Renal cortex interstitium (tissue), 11 donors: Measurements from ENCODE around the gene WARS2. TPM values are rescaled to one million over a fixed set of nuclear protein-coding genes. Genes with fewer than 3 reads are reported as not detected.

ENCODE experiments used
- DNase-seq, 11 donors: peaks; one replicate each; pipeline ENCODE4 v3.0.0-alpha.2; 2013; ENCODE audit warnings: low read depth in 9 of 11, low spot score in 4 of 11; ENCODE audit errors: extremely low read depth in 1 of 11
- polyA plus RNA-seq, 3 donors: library from polyadenylated mRNA; unstranded; fragments of 120-200 nt; gene quantifications; one replicate each; pipeline ENCODE4 v1.2.1, GENCODE V29; 2013; ENCODE audit not compliant: insufficient read length in 3 of 3

WARS2 gene
- polyA plus RNA-seq, 3 donors: 20.8 to 22.7 (median 22.5) TPM

DNA sequence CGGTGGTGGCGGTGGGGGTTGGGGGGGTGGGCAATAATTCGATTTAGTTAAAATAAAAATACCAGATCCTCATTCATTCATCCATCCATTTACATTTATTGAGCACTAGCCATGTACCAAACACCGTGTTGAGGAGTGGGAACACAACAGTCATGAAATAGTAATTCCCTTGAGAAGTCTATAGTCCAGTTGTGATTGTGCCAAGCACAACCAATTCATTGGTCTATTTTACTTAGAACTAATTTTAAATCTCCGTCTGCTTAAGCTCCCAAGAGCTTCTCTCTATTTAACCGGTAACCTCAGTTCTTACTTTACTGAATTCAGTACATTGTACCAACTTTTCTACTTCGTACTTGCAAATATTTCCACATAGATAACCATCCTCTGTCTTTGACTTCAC, 38.4 kb downstream of the WARS2 start:
- DNase-seq: no peak

DNA sequence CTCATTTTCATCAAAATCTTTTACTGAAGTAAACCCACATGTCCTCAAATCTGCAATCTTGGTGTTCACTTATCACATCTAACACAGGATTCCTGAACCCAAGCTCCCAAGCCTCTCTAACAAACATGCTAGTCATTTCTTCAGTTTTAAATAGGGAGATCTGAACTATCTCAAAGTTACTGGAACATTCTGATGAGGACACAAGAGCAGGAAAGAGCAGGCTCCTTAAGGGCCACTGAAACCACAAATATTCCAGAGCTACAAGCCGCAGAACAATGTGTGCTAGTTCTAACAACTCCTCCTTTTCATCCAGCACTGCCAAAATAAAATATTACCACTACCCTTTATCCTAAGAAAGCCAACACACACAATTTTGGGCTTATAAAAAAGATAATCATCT, 38.9 kb downstream of the WARS2 start:
- no peak for DNase-seq

DNA sequence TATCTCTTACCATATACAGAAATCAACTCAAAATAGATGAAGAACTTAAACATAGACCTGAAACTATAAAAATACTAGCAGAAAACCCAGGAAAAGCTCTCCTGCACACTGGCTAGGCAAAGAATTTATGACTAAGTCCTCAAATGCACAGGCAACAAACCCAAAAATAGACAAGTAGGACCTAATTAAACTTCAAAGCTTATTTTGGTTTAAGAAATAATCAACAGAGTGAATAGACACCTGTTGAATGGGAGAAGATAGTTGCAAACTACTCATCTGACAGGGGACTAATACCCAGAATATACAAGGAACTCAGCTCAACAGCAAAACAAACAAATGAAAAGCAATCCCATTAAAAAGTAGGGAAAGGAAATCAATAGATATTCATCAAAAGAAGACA, 40.7 kb downstream of the WARS2 start:
- DNase-seq: no peak

DNA sequence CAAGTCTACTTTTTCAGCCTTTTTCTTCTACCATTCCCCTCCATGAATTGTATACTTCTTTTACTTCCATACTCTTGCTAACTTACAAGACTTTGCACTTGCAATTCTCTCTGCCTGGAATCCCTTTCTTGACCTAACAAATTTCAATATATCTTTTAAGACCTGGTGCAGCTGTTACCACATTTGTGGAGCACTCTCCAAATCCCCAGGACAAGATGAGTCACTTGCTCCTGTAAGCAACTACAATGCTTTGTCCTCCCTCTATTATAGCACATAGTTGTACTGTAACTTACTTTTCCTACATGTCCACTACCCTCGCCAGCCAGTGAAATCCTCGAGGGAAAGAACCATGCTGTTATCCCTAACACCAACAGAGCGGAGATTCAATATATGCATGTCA, 43.1 kb downstream of the WARS2 start:
- DNase-seq: no peak

DNA sequence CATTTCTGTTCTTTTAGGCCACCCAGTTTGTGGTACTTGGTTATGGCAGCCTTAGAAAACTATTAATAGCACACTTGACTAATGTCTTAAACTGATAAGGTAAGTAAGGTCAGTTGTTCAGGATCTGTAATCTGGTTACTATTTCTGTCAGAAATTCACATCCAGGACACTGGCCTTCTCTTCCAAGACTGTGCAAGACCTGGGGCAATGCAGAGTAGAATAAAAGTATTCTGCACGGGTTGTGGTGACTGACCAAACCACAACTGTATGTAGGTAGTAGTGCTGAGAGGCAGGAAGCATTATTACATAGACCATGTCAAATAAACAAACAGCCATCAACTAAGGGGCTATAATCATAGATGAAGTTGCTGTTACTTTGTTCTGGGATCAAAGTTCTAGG, 46.7 kb downstream of the WARS2 start:
- no peak for DNase-seq

DNA sequence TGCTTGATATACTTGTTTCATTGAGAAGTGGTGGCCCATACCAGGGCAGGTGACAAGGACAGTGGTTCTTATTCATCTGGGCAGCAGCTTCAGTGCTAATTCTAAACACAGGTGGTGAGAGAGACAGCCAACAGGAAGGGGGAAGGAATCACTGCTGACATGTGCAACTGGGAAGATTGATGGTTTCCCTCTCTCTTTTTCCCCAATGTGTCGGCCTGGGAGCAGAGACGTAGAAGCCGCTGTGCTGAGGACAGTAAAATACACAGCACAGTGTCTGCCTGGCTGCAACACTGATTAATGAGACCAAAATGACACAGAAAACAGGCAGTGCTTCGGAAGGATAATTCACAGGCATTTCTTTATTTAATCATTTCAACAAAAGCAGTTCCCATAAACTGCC, 48.8 kb downstream of the WARS2 start:
- peak in 4 of 11 donors; percentile 6 to 31 (median 15) for DNase-seq

DNA sequence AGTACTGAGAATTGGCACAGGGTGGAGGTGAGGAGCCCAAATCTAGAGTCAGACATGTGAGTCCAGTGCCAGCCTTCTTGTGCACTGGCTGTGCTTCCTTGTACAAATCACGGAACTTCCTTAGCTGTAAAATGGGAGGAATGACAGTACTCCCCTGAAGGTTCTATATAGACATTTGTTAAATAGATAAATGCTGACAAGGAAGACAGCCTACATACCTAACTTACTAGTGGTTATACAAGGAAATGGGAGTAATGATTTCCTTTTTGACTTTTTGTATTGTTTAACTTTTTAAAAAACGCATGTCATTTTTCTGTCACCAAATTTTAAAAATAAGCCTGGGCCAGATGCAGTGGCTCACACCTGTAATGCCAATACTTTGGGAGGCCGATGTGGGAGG, 50.2 kb downstream of the WARS2 start:
- DNase-seq: no peak

DNA sequence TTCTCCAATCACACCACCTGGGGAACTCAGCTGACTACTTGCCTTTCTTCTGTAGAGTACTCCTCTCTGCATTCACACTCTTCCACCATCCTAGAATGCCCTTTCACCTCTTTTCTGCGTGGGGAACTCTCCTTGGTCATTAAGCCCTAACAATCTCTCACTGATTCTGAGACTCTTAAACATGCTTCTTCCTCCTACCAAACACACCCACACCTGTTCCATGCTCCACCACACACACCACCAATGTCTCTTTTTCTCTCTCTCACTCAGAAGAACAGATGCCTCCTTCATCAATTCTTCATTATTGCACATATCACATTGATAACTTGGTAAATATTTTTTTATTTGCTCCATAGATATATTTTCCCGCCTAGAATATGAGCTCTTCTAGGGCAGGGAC, 53.6 kb downstream of the WARS2 start:
- no peak for DNase-seq

DNA sequence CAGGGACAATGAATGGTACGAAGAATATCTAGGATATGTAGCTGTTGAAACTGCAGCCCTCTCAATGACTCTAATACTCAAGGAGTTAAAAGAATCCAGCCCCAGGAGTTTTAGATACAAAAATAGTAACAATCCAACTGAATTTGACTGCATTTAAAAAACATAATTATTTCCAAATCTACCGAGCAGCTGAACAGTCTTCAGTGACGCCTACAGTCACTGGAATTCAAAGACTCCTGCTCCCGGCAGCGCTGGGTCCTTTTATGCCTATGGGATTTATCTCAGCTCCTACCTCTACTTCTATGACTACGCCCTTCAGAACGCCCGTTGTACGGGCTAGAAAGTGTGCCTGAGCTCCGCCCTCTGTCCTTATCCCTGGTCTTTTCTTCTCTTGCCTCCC, 55.7 kb downstream of the WARS2 start:
- DNase-seq: no peak

DNA sequence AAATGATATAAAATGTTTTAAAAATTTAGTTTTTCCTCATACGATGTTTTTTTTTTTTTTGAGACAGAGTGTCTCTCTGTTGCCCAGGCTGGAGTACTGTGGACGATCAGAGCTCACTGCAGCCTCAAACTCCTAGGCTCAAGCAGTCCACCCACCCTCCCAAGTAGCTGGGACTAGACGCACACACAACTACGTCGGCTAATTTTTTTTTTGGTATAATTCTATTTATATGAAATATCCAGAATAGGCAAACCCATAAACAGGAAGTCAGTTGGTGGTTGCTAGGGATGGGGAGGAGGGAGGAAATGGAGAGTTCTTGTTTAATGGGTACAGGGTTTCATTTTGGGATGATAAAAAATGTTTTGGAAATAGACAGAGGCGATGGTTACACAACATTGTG, 56.5 kb downstream of the WARS2 start:
- no peak for DNase-seq

DNA sequence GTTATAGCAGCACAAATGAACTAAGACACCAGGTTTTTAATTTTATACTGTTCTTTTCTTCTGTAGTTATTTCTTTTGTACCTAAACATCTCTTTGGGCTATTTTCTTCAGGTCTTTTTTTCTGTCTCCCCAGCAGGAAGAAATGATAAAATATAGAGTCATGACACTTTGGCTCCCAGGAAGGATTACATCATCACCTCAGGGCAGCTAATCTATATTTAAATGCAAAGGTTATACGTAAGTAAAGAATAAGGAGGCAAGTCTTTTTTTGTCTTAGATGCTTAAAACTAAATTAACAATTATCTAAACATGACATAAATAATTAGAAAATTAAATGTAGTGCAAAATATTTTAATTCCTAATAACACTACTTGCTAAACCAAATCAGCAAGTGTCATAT, 57.0 kb downstream of the WARS2 start:
- no peak for DNase-seq

DNA sequence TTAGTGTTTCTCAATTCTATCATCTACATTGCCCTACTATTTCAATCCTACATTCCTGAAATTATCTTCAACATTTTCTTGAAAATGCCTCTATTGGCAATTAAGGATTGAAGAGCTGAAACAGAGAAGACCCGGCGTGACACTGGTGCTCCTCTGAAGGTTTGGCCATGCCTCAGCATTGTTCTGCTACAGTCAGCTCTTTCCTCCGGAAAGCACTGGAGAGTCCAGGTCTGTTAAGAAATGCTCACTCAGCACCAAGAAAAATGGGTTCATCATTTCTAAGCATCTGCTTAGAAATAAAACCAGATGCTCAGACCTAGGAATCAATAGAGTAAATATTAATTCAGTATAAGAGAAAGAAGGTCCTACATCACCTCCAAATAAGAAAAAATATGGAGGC, 58.8 kb downstream of the WARS2 start:
- no peak for DNase-seq

DNA sequence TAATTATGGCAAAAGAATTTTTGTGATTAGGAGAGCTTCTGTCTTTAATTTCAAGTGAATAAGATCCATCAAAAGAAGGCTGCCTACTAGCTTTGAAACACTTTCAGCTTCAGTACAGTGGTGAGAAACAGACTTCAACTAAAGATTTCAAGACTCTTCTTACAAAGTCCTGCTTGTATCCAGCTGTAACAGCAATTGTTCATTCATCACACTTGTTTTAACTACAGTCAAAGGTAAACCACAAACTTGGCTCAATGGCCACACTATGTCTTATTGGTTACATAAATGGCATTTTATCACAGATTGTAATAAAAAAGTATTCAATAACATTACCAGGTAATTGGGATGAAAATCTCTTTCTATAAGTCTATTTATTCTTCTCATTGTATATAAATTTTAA, 59.2 kb downstream of the WARS2 start:
- DNase-seq: no peak

DNA sequence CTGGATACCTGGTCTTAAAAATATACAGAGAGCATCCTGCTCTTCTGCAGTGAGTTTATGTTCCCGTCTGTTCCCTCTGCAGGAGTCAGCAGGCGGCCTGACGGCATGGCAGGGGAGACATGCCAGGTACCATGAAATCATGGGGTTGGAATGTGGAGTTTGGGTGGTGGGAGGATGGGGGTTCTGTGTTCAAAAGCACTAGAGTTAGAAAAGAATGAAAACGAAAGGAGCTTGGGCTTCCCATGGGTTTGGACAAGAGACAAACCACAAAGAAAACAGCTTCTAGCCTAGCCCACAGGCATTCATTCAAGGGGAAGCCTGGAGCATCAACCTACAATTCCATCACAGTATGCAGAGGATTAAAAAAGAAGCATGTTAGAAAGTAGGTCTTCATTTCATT, 59.9 kb downstream of the WARS2 start:
- DNase-seq: no peak

DNA sequence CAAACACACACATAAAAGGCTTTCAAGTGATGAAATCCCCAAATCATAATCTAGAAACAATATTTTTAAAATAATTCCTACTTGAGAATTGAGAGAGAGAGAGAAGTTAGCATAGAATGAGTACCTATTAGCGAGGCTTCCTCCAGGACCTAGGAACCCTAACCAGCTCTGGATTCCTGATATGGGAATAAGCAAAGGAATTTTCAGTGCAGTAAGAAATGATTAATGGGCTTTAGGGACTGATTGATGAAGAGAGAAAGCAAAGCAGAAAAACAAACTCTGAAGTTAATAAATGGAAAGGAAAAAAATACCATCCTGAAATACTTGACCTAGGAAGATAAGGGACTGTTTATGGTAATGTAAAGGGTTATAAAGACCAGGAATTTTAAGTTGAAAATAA, 60.6 kb downstream of the WARS2 start:
- DNase-seq: no peak

DNA sequence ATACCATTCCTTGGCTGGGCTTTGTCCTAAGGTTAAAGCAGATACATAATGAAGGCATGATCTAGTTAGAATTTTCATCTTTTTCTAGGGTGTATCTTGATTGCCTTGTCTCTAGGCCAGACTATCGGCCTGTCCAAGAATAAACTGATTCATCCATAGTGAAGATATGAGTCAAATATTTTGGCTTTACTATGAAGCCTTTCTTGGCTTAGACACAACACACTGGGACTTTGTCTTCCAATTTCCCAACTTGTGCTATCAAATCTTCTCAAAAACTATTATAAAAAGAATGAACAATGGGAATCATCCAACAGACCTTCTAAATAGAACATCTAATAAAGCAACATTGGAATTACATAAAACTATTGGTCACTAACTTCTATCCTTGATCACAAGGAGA, 64.8 kb downstream of the WARS2 start:
- DNase-seq: no peak

DNA sequence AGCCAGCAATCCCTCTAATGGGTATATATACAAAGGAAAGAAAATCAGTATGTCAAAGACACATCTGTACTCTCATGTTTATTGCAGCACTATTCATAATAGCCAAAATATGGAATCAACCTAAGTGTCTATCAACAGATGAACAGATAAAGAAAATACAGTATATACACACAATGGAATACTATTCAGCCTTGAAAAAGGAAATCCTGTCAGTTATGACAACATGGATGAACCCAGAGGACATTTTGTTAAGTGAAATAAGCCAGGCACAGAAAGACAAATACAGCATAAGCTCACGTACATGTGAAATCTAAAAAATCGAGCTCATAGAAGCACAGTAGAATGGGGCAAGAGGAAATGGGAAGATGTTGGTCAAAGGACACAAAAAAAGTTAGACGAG, 69.1 kb downstream of the WARS2 start:
- no peak for DNase-seq

DNA sequence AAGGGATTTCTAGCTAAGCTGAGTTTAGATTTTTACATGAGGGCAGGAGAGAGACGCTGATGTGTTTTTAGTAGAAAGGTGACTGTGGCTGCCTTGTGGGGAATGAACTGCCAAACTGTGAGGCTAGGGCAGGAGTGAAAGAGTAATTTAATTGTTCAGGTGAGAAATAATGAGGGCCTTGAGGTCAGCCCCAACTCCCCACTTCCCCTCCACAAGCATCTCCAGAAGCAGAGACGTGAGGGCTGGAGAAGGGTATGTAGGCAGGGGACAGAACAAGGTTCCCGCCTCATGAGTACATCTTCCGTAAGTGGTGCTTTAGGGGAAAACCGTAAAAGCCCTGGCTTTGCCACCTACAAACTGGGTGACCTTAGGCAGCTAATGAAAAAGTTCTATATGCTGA, 70.8 kb downstream of the WARS2 start:
- DNase-seq: no peak

DNA sequence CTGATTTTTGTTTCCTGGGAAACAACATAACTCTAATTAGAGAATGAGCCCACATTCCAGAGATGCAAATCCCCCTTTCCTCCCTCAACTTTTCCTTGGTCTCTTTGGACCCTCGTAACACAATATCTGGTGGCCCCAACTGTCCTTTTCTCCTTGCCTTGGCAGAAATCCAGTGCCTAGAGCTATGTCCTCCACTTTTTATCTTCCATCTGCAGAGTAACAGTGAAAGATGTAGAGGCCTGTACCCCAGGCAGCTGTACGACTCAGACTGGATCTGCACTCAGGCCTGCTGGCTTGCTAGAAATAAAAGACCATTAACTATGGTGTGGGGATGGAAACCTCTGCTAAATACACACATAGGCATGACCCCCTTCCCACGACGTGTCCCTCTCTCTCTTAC, 72.0 kb downstream of the WARS2 start:
- DNase-seq: no peak

DNA sequence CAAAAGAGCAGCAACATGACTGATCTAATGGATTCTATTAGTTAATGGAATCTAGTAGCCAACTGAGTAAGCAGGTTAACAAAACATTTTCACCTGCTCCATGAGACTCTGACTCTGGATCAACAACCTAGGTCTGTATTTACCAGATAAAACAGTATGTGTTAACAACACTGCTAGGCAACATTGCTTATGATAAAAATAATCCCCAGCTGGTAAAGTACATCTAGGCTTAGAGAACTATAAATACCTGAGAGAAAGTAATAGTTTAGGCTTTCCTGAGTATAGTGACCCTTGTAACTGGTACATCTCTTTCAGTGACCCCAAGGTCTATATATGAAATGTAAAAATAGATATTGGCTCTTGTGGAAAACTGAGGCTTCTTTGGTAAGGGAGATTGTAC, 78.8 kb downstream of the WARS2 start:
- no peak for DNase-seq

DNA sequence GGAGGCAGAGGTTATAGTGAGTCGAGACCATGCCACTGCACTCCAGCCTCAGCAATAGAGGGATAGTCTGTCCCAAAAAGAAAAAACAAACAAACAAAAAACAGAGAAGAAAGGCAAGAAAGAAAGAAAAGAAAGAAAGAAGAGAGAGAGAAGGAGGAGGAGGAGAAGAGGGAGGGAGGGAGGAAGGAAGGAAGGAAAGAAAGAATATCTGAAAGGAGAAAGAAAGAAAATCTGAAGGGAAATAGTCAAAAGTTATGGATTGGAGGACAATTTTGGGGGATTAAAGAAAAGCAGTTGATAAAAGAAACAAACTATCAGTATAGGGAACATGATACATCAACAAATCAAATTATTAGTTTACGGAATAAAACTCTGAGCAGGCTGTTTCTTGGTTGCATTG, 84.9 kb downstream of the WARS2 start:
- DNase-seq: no peak

DNA sequence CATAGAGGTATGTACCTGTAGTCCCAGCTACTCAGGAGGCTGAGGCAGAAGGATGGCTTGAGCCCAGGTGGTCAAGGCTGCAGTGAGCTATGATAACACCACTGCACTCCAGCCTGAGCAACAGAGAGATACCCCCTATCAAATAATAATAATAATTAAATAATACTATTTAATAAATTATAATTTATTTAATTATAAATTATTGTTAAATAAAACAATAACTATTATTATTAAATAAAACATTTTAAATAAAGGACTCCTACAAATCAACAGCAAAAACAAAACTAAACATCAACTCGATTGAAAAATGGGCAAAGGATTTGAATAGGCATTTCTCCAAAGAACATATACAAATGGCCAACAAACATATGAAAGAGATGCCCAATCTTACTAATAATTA, 86.5 kb downstream of the WARS2 start:
- DNase-seq: no peak
